Activated CD4-positive, alpha-beta T cell treated with anti-CD3 and anti-CD28 coated beads, Interleukin-2, Interleukin-6, amounts not matched to agents 100 ng/mL and 50 ng/mL, durations not matched to agents 16 hours and 8 hours (primary cell): Measurements from ENCODE around the gene TMEM234.

Experiments used
- DNase-seq: peaks from one replicate; pipeline ENCODE4 v3.0.0-alpha.2; 2020

The TMEM234 gene

GRCh38 chr1:32239337-32239736 is 17.2 kb upstream of the TMEM234 start:
- DNase-seq: no peak

- no peak for DNase-seq
These were observed 12.6 kb upstream of the TMEM234 start for GRCh38 chr1:32234792-32235191.

- DNase-seq: no peak
These were observed 10.6 kb upstream of the TMEM234 start for GRCh38 chr1:32232558-32233304.

GRCh38 chr1:32231843-32232432 is 9.8 kb upstream of the TMEM234 start:
- DNase-seq: no peak

GRCh38 chr1:32228771-32229170 is 6.6 kb upstream of the TMEM234 start:
- no peak for DNase-seq

- DNase-seq: no peak
These were observed 2.1 kb upstream of the TMEM234 start for GRCh38 chr1:32224285-32224684.

- DNase-seq: no peak
These were observed 1.5 kb upstream of the TMEM234 start for GRCh38 chr1:32223683-32224082.

GRCh38 chr1:32221581-32221979 is 573 bp downstream of the TMEM234 start:
- no peak for DNase-seq

- no peak for DNase-seq
These were observed 1.2 kb downstream of the TMEM234 start for GRCh38 chr1:32220746-32221580.

GRCh38 chr1:32219022-32219421 is 3.1 kb downstream of the TMEM234 start:
- no peak for DNase-seq

- no peak for DNase-seq
These were observed 5.6 kb downstream of the TMEM234 start for GRCh38 chr1:32216566-32216965.

- peak; percentile 69 for DNase-seq
These were observed 6.3 kb downstream of the TMEM234 start for GRCh38 chr1:32215629-32216480.

GRCh38 chr1:32208891-32209328 is 13.2 kb downstream of the TMEM234 start, which contains the start of gene DCDC2B:
Gene DCDC2B, plus strand, starts transcription at chr1:32209089. Its CDS starts 5 bp downstream, at chr1:32209094.
- no peak for DNase-seq

- no peak for DNase-seq
These were observed 13.7 kb downstream of the TMEM234 start for GRCh38 chr1:32208469-32208868.

- peak; percentile 92 for DNase-seq
These were observed 16.5 kb downstream of the TMEM234 start, which contains the start of gene IQCC for GRCh38 chr1:32205401-32206370. Gene IQCC, plus strand, starts transcription at chr1:32205671. Its CDS starts 11 bp downstream, at chr1:32205682.

GRCh38 chr1:32204943-32205361 is 17.2 kb downstream of the TMEM234 start:
- no peak for DNase-seq

GRCh38 chr1:32201011-32201855 is 20.9 kb downstream of the TMEM234 start:
- peak; percentile 86 for DNase-seq

GRCh38 chr1:32200226-32201010 is 21.7 kb downstream of the TMEM234 start, which contains the start of gene CCDC28B:
Gene CCDC28B, plus strand, starts transcription at chr1:32200595. Its CDS starts 1,341 bp downstream, at chr1:32201936.
- peak; percentile 51 for DNase-seq

GRCh38 chr1:32199717-32200072 is 22.5 kb downstream of the TMEM234 start:
- DNase-seq: no peak
